K562 (cell line): ENCODE results near the gene SURF4. TPM values are rescaled to one million over a fixed set of nuclear protein-coding genes. Genes with fewer than 3 reads are reported as not detected.
A peak's percentile ranks its signal among the peaks of the same experiment; 100 is the strongest.

Experiments used
- AFF4 ChIP-seq: sonication (generic); formaldehyde crosslinking; IDR thresholded peaks from 2 replicates; pipeline ENCODE4 v1.8.0; 2023; ENCODE audit warnings: mild to moderate bottlenecking, missing genetic modification reagents
- ARNT ChIP-seq, 2 experiments: fragments of 450-650 bp; IDR thresholded peaks; 2 replicates each; pipeline ENCODE4 v1.6.1; 2016; ENCODE audit warnings: mild to moderate bottlenecking in 1 of 2
- BCOR ChIP-seq: fragments of 450-650 bp; IDR thresholded peaks from 2 replicates; pipeline ENCODE4 v1.6.1; 2016
- BRD9 ChIP-seq: fragments of 450-650 bp; IDR thresholded peaks from 2 replicates; pipeline ENCODE4 v1.6.1; 2018; ENCODE audit warnings: low read depth; ENCODE audit not compliant: partially characterized antibody
- E2F4 ChIP-seq: sonication (generic); formaldehyde crosslinking; IDR thresholded peaks from 2 replicates; pipeline ENCODE4 v1.8.0; 2022; ENCODE audit warnings: mild to moderate bottlenecking, low read depth, missing genetic modification reagents
- ESRRA ChIP-seq: fragments of 450-650 bp; IDR thresholded peaks from 2 replicates; pipeline ENCODE4 v1.6.1; 2014; ENCODE audit warnings: low read depth, mild to moderate bottlenecking, moderate library complexity, borderline replicate concordance
- FOXK2 ChIP-seq, 2 experiments: fragments of 450-650 bp; IDR thresholded peaks in 1 of 2; conservative IDR thresholded peaks in 1 of 2; 2 replicates each; pipeline ENCODE4 v1.6.1; 2016; ENCODE audit warnings: low read depth in 2 of 2, mild to moderate bottlenecking in 1 of 2
- FUS ChIP-seq: fragments of 200-400 bp; formaldehyde crosslinking; optimal IDR thresholded peaks from 2 replicates; pipeline ENCODE3; 2017; ENCODE audit warnings: low read depth, low read length
- HCFC1 ChIP-seq: IDR thresholded peaks from 2 replicates; pipeline ENCODE4 v1.6.1; 2012; ENCODE audit warnings: low read depth, low read length, improper control_type of control experiment
- KAT2B ChIP-seq: IDR thresholded peaks from one replicate; pipeline ENCODE4 v1.6.1; 2012; ENCODE audit warnings: low read depth, mild to moderate bottlenecking, control low read depth, inconsistent platforms, low read length, moderate library complexity
- KDM2B ChIP-seq: fragments of 250-450 bp; sonication (Bioruptor Pico); IDR thresholded peaks from 2 replicates; pipeline ENCODE4 v1.8.0; 2021; ENCODE audit warnings: mild to moderate bottlenecking, moderate library complexity
- KDM5B ChIP-seq: fragments of 200-600 bp; sonication (generic); IDR thresholded peaks from 2 replicates; pipeline ENCODE4 v1.6.1; 2012; ENCODE audit warnings: low read depth, mild to moderate bottlenecking, moderate library complexity, low read length, control low read depth, inconsistent platforms; ENCODE audit not compliant: insufficient replicate concordance
- MEF2A ChIP-seq: IDR thresholded peaks from 2 replicates; pipeline ENCODE4 v1.6.1; 2011; ENCODE audit warnings: low read depth, mild to moderate bottlenecking, low read length, moderate library complexity; ENCODE audit not compliant: control insufficient read depth
- NCOR1 ChIP-seq: fragments of 450-650 bp; IDR thresholded peaks from 2 replicates; pipeline ENCODE4 v1.6.1; 2016; ENCODE audit warnings: mild to moderate bottlenecking, moderate library complexity
- POLR3A ChIP-seq: IDR thresholded peaks from 2 replicates; pipeline ENCODE4 v1.6.1; 2011; ENCODE audit warnings: borderline replicate concordance, mild to moderate bottlenecking, moderate library complexity; ENCODE audit not compliant: insufficient read length, insufficient read depth; ENCODE audit errors: extremely low read depth
- RBFOX2 ChIP-seq: fragments of 200-400 bp; formaldehyde crosslinking; IDR thresholded peaks from 2 replicates; pipeline ENCODE4 v1.6.1; 2017; ENCODE audit warnings: low read depth, mild to moderate bottlenecking, low read length, moderate library complexity
- SIN3B ChIP-seq: fragments of 450-650 bp; IDR thresholded peaks from 2 replicates; pipeline ENCODE4 v1.6.1; 2017; ENCODE audit warnings: low read depth, mild to moderate bottlenecking, moderate library complexity
- SMAD1 ChIP-seq: fragments of 150-350 bp; IDR thresholded peaks from 2 replicates; pipeline ENCODE4 v1.6.1; 2014; ENCODE audit warnings: low read length, low read depth; ENCODE audit not compliant: partially characterized antibody
- TAF9B ChIP-seq: fragments of 450-650 bp; IDR thresholded peaks from 2 replicates; pipeline ENCODE4 v1.6.1; 2018; ENCODE audit warnings: mild to moderate bottlenecking; ENCODE audit not compliant: partially characterized antibody
- TCF3 ChIP-seq: sonication (generic); formaldehyde crosslinking; IDR thresholded peaks from 2 replicates; pipeline ENCODE4 v1.4.0; 2020; ENCODE audit warnings: mild to moderate bottlenecking, missing genetic modification reagents
- USF2 ChIP-seq: sonication (generic); formaldehyde crosslinking; IDR thresholded peaks from 2 replicates; pipeline ENCODE4 v1.5.0; 2020; ENCODE audit warnings: missing genetic modification reagents
- ZNF311 ChIP-seq: fragments of 250-450 bp; sonication (Bioruptor Pico); IDR thresholded peaks from 2 replicates; pipeline ENCODE4 v1.4.0; 2020; ENCODE audit warnings: mild to moderate bottlenecking, moderate library complexity
- ZNF76 ChIP-seq: fragments of 250-450 bp; sonication (Bioruptor Pico); IDR thresholded peaks from 2 replicates; pipeline ENCODE4 v1.4.0; 2020; ENCODE audit warnings: mild to moderate bottlenecking, moderate library complexity, borderline replicate concordance
- polyA plus RNA-seq, 8 experiments: library from polyadenylated mRNA; depleted of rRNA in 4 of 8; stranded (reverse) in 5 of 8; unstranded in 3 of 8; fragments of >200 nt; fragmentation: Nextera tagmentation in 2 of 8; fragmentation: Illumina TruSeq in 1 of 8; extraction: Ambion mirVana in 2 of 8; extraction: Trizol in 1 of 8; gene quantifications; 2 replicates each; pipeline versions ENCODE4 v1.2.1 to v1.2.3, GENCODE V29; 2011 to 2014; ENCODE audit warnings: inconsistent platforms in 1 of 8, missing spikeins in 1 of 8
- total RNA-seq, 7 experiments: library from RNA; depleted of rRNA in 6 of 7; stranded (reverse); fragments of >200 nt in 6 of 7; fragmentation: Illumina TruSeq in 2 of 7; extraction: Trizol in 2 of 7; gene quantifications; 2 replicates each; pipeline versions ENCODE4 v1.2.1 to v1.2.3, GENCODE V29; 2011 to 2021; ENCODE audit warnings: low replicate concordance in 1 of 7

Gene SURF4
- total and polyA plus RNA-seq, 9 of the 15 experiments (the other 6 are each of a cell fraction or from before 2014, with no cell fraction given) = 8.4 to 176 (median 130) TPM

GRCh38 chr9:133347985-133348717 lies 27.7 kb downstream of the SURF4 start, which contains the start of the genes MED22 and RPL7A (continued):
- TF ChIP-seq USF2 (CRISPR knock-in tag) (no peak), SIN3B (peak; percentile 76; the same call in 1 of the 2 replicates), HCFC1 (peak; percentile 73), POLR3A (no peak), ESRRA (no peak; the same call in 1 of the 2 replicates), ZNF76 (CRISPR knock-in tag) (peak; percentile 84; the same call in 1 of the 2 replicates), FOXK2 (conservative IDR thresholded peaks at IDR 0.05 in 1 of 2, IDR thresholded peaks at IDR 0.05 in 1 of 2; ENCODE audit: low read depth in 2 of 2) (peak; percentile 55 to 82; a peak in 3 of 4 replicates), FUS (no peak), TAF9B (peak; percentile 100), KDM5B (peak; percentile 99), KDM2B (CRISPR knock-in tag) (no peak), AFF4 (peak; percentile 88; the same call in 1 of the 2 replicates), RBFOX2 (peak; percentile 98), BRD9 (peak; percentile 100), E2F4 (CRISPR knock-in tag) (no peak), TCF3 (CRISPR knock-in tag) (peak; percentile 8; the same call in 1 of the 2 replicates), BCOR (peak; percentile 48; the same call in 1 of the 2 replicates), ZNF311 (CRISPR knock-in tag) (no peak), MEF2A (no peak), SMAD1 (peak; percentile 89), NCOR1 (peak; percentile 57; the same call in 1 of the 2 replicates), KAT2B (peak; percentile 34), ARNT (IDR thresholded peaks at IDR 0.05) (peak in 1 of 2 experiments; percentile 67; a peak in 1 of 4 replicates)
